Measurements from ENCODE around the gene PRRT1.

GRCh38 chr6:32181148-32181702 lies 29.5 kb upstream of the PRRT1 start:
- TF ChIP-seq POLR2AphosphoS5 (IDR thresholded peaks at IDR 0.05) (no peak), CTCF (IDR thresholded peaks at IDR 0.05) (no peak), POLR2A (IDR thresholded peaks at IDR 0.05) (no peak), EP300 (IDR thresholded peaks at IDR 0.05) (no peak)

Measured in stomach (tissue), 4 donors.